Muscle of leg (tissue), 11 donors: ENCODE data around the gene PRRG2. TPM values are rescaled to one million over a fixed set of nuclear protein-coding genes. Genes with fewer than 3 reads are reported as not detected.

Source experiments
- DNase-seq: peaks from one replicate; pipeline ENCODE4 v3.0.0; 2013
- H3K27ac ChIP-seq: one replicate; pipeline ENCODE4 v1.5.1; 2013; ENCODE audit warnings: mild to moderate bottlenecking, low read length, control low read depth
- H3K27me3 ChIP-seq: one replicate; pipeline ENCODE4 v1.6.1; 2013; ENCODE audit warnings: low read length; ENCODE audit not compliant: control insufficient read depth, insufficient read depth
- H3K36me3 ChIP-seq: one replicate; pipeline ENCODE4 v1.6.1; 2013; ENCODE audit warnings: low read length; ENCODE audit not compliant: control insufficient read depth, insufficient read depth
- H3K4me1 ChIP-seq: one replicate; pipeline ENCODE4 v1.6.1; 2013; ENCODE audit warnings: low read length; ENCODE audit not compliant: control insufficient read depth, insufficient read depth
- H3K4me3 ChIP-seq: one replicate; pipeline ENCODE4 v1.5.1; 2013; ENCODE audit warnings: low read length, control low read depth
- H3K9me3 ChIP-seq: replicated peaks from 2 replicates; pipeline ENCODE4 v1.6.1; 2013; ENCODE audit warnings: low read depth, low read length; ENCODE audit not compliant: control insufficient read depth
- WGBS: methylation state at CpG from one replicate; pipeline ENCODE4 v1.1.5; 2013; ENCODE audit warnings: missing lambda C conversion rate; ENCODE audit not compliant: insufficient coverage; 5-methylcytosine and 5-hydroxymethylcytosine counted together
- polyA plus RNA-seq, 8 donors: library from polyadenylated mRNA; unstranded; fragments of 120-200 nt; gene quantifications; one replicate each; pipeline versions ENCODE4 v1.2.1 to v1.2.3, GENCODE V29; 2013; ENCODE audit warnings: inconsistent platforms in 1 of 8, low replicate concordance in 1 of 8; ENCODE audit not compliant: insufficient read length in 8 of 8, insufficient read depth in 1 of 8
- total RNA-seq: library from RNA; stranded (reverse); fragments of 120-200 nt; gene quantifications from one replicate; pipeline ENCODE4 v1.2.4, GENCODE V29; 2013

PRRG2 gene
- total and polyA plus RNA-seq, 9 donors: 0.28 to 0.88 (median 0.56) TPM

- peaks cover 22% of the 10 kb centered on the region for H3K4me1 ChIP-seq
- peak; percentile 62 for DNase-seq
- no peak overlapping the region for H3K4me3 ChIP-seq
Observed at GRCh38 chr19:49570997-49571676, 10.0 kb upstream of the PRRG2 start.

GRCh38 chr19:49573009-49573408 lies 8.1 kb upstream of the PRRG2 start:
- H3K36me3 ChIP-seq: peaks cover 22% of the 10 kb centered on the region
- peak; percentile 49 for DNase-seq
- H3K27me3 ChIP-seq: no peaks in the 10 kb centered on the region
- H3K4me1 ChIP-seq: peaks cover 22% of the 10 kb centered on the region
- no peak overlapping the region for H3K4me3 ChIP-seq
- 100% methylated on average over 1 of the region's 7 CpGs for WGBS
- no peaks in the 10 kb centered on the region for H3K9me3 ChIP-seq
- H3K27ac ChIP-seq: peak overlapping the region; percentile 49

More at GRCh38 chr19:49570997-49571676, 10.0 kb upstream of the PRRG2 start:
- H3K9me3 ChIP-seq: no peaks in the 10 kb centered on the region
- H3K27ac ChIP-seq: peak overlapping the region; percentile 26
- WGBS: 67% methylated on average over 7 of the region's 11 CpGs
- H3K36me3 ChIP-seq: peaks cover 22% of the 10 kb centered on the region
- no peaks in the 10 kb centered on the region for H3K27me3 ChIP-seq

DNA sequence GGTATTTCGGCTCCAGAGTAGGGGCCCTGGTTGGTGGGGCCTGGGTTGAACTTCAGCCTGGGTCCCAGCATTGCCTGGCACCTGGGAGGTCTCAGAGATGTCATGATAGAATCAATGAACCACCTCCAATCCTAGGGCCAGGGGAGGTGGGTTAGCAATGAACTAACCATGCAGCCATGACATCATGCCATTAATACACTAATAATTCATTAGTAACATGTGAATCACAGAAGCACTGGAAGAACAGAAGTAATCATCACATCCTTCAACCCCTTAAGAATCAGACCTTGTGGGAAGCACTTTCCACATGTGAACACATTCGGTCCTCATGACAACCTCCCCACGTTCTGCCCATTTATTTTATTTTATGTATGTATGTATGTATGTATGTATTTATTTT lies 7.7 kb upstream of the PRRG2 start:
- no peak overlapping the region for H3K4me3 ChIP-seq
- no peaks in the 10 kb centered on the region for H3K9me3 ChIP-seq
- peak overlapping the region; percentile 49 for H3K27ac ChIP-seq
- peaks cover 22% of the 10 kb centered on the region for H3K36me3 ChIP-seq
- no peak for DNase-seq
- no CpG with 5 or more reads among the region's 3 CpGs for WGBS
- H3K27me3 ChIP-seq: no peaks in the 10 kb centered on the region
- H3K4me1 ChIP-seq: peaks cover 20% of the 10 kb centered on the region

DNA sequence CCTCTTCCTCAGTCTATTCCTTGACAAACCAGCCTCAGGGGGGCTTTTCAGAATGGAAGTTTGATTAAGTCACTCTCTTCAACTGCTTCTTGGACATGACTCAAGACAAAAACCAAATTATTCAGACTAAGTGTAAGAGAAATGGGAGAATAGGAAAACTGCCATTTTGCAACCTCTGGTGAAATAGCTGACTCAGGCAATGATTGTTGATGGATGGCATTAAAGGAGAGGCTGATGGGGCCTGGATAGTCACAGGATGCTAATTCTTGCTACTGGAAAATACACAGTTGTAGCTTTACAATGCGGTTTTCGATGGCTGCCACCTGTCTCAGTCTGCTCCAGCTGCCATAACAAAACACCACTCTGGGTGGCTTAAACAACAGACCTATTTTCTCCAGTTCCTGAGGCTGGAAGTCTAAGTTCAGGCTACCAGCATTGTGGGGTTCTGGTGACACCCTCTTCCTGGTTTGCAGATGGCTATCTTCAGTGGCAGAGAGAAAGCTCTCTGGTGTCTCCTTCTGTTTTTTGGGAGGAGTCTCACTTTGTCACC lies 6.8 kb upstream of the PRRG2 start:
- no peak overlapping the region for H3K27ac ChIP-seq
- H3K9me3 ChIP-seq: no peaks in the 10 kb centered on the region
- peaks cover 20% of the 10 kb centered on the region for H3K4me1 ChIP-seq
- H3K36me3 ChIP-seq: peaks cover 22% of the 10 kb centered on the region
- WGBS: 83% methylated on average over 2 of the region's 2 CpGs
- no peak for DNase-seq
- H3K27me3 ChIP-seq: no peaks in the 10 kb centered on the region
- H3K4me3 ChIP-seq: no peak overlapping the region

GRCh38 chr19:49579193-49579592 lies 1.9 kb upstream of the PRRG2 start:
- Histone ChIP-seq H3K27me3 (no peaks in the 10 kb centered on the region), H3K36me3 (peaks cover 16% of the 10 kb centered on the region), H3K4me1 (peaks cover 10% of the 10 kb centered on the region), H3K27ac (no peak overlapping the region), H3K9me3 (no peaks in the 10 kb centered on the region), H3K4me3 (no peak overlapping the region)
- DNase-seq: no peak
- no CpG with 5 or more reads among the region's 4 CpGs for WGBS

DNA sequence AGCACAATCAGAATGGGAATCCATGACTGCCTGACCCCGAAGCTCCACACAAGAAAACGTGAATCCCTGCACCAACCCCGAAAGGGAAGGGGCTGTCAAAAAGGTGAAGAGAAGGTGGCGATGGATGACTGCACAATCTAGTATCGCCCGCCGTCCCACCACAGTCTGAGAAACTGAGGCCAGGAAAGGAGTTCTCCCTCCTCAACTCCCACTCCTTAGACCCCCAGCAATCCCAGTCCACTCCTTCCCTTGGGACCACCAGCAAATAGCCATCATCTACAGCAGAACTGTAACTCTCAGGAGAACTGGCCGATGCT lies 1.2 kb upstream of the PRRG2 start:
- Histone ChIP-seq H3K27ac (peak overlapping the region; percentile 81), H3K4me1 (peaks cover 10% of the 10 kb centered on the region), H3K9me3 (no peaks in the 10 kb centered on the region), H3K36me3 (peaks cover 11% of the 10 kb centered on the region), H3K4me3 (peak overlapping the region; percentile 81), H3K27me3 (no peaks in the 10 kb centered on the region)
- WGBS: no CpG with 5 or more reads among the region's 8 CpGs
- no peak for DNase-seq

DNA sequence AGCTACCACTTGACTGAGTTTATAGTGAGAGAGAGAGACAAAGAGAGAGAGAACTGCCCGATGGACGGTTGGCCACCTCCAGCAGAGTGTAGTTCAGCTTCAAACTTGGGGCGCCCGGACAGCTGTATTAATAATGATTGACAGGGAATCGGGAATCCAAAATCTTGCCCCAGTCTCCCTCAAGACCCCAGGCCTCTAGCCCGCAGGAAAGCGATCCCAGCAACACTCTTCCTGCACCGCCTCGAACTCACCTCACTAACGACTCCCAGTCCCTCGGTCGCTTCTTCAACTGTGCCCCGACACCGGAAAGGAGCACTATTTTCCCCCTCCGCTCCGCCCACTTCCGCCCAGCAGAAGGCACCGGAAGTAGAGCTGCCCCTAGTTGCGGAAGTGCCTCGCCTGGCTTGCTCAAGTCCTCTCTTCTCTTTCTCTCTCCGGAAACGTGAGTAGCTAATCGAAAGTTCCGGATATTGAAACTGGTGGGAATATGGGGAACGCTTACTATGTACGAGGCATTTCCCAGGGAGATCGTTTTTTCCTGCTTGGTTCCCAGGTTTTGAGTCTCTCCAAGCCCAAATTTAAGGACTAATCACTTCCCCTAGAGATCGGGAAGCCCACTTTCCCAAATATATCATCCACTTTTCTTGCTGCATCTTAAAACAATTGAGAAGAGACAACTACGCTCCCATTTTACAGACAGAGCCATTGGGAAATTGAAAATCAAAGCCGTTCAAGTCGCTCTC lies 681 bp upstream of the PRRG2 start, which contains the start of gene NOSIP:
TSS of gene NOSIP (minus strand) at position 293 of the 743 bp plus-strand sequence. CDS start 19,865 bp downstream, outside the sequence.
- 0% methylated on average over 13 of the region's 31 CpGs for WGBS
- H3K4me1 ChIP-seq: peaks cover 10% of the 10 kb centered on the region
- H3K27ac ChIP-seq: peak within 1 kb of the TSS; percentile 81
- peak within 1 kb of the TSS; percentile 81 for H3K4me3 ChIP-seq
- DNase-seq: peak; percentile 99
- H3K9me3 ChIP-seq: no peaks in the 10 kb centered on the region
- peaks cover 8% of the 10 kb centered on the region for H3K36me3 ChIP-seq
- no peaks in the 10 kb centered on the region for H3K27me3 ChIP-seq

- H3K36me3 ChIP-seq: no peaks in the 10 kb centered on the region
- no peaks in the 10 kb centered on the region for H3K9me3 ChIP-seq
- peaks cover 10% of the 10 kb centered on the region for H3K4me1 ChIP-seq
- peaks cover 2% of the 10 kb centered on the region for H3K27me3 ChIP-seq
- no peak overlapping the region for H3K27ac ChIP-seq
- WGBS: 54% methylated on average over 2 of the region's 2 CpGs
- no peak for DNase-seq
- H3K4me3 ChIP-seq: no peak overlapping the region
Observed at GRCh38 chr19:49583239-49583638, 2.1 kb downstream of the PRRG2 start.

DNA sequence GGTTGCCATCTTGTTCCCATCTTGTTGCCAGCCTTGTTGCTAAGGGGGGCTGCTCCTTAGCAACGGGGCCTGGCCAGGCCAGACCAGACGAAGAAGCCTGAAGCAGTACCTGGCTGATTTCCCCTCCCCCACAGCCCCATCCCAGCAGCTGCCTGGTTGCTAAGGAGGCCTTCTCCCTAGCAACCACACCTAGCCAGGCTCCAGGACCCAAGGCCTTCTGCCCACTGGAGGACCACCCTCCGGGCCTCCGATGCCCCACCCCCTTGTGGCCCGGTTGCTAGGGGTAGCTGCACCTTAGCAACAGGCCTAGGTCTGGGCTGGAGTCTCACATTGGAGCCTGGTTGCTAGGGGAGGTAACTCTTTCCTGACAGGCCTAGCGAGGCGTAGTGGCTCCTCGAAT lies 3.9 kb downstream of the PRRG2 start:
- no peaks in the 10 kb centered on the region for H3K36me3 ChIP-seq
- WGBS: 8% methylated on average over 5 of the region's 8 CpGs
- peaks cover 2% of the 10 kb centered on the region for H3K27me3 ChIP-seq
- DNase-seq: no peak
- H3K4me3 ChIP-seq: no peak overlapping the region
- H3K27ac ChIP-seq: no peak overlapping the region
- peaks cover 7% of the 10 kb centered on the region for H3K4me1 ChIP-seq
- no peaks in the 10 kb centered on the region for H3K9me3 ChIP-seq

DNA sequence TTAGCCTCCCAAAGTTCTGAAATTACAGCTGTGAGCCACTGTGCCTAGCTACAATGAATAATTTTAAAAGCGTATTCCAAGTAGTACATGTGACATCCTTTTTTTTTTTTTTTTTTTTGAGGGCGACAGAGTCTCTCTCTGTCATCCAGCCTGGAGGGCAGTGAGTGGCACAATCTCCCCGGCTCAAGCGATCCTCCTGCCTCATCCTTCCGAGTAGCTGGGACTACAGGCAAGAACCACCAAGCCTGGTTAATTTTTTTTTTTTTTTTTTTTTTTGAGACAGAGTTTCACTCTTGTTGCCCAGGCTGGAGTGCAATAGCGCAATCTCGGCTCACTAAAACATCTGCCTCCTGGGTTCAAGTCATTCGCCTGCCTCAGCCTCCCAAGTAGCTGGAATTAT lies 6.1 kb downstream of the PRRG2 start:
- Histone ChIP-seq H3K36me3 (no peaks in the 10 kb centered on the region), H3K4me3 (no peak overlapping the region), H3K27me3 (peaks cover 2% of the 10 kb centered on the region), H3K27ac (no peak overlapping the region), H3K9me3 (no peaks in the 10 kb centered on the region), H3K4me1 (peaks cover 10% of the 10 kb centered on the region)
- WGBS: 83% methylated on average over 3 of the region's 8 CpGs
- DNase-seq: no peak
